ENCODE measurements around the gene CHST12. TPM values are rescaled to one million over a fixed set of nuclear protein-coding genes. Genes with fewer than 3 reads are reported as not detected.
"Not testable (repeated sequence)": the region's sequence is repeated elsewhere in the genome, so short reads cannot be mapped to it uniquely, and the experiment has no call there.

The CHST12 gene
- total RNA-seq, 2 experiments from 2014 or later: 3.9 to 43.4 TPM

DNA sequence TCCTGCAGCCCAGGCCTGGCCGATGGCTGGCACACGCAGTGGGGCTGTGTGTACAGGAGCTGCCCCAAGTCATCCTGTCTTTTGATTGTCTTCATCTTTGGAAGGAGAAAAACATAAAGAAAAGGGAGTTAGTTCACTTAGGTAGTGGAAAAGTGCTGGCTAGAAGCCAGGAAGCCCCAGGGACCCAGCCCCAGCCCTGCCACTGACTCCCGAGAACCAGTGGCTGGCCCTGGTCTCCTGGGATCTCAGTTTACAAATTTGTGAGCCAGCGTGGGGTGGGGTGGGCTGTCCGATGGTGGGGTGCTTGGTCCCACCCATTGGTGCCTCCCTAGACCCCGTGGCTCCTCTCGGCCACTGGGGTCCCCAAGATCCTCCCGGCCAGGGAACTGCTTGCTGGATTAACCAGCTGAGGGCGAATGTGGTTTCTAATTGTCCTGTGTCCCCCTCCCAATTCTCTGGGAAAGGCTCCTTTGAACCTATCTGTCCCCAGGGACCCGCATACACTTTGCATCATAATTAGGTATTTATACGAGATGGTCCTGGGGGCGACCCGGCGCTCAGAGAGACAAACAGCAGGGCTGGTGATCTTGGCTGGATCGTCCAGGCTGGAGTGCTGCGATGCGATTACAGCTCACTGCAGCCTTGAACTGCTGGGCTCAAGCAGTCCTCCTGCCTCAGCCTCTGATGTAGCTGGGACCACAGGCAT is 16.3 kb upstream of the CHST12 start:
- Histone ChIP-seq H3K4me3 (ENCODE audit: low read depth, low read length, poor library complexity, severe bottlenecking) (no peak overlapping the region), H3K27ac (ENCODE audit: low read depth, low read length, poor library complexity, severe bottlenecking) (no peak overlapping the region), H3K79me2 (ENCODE audit: insufficient read depth, low read depth, low read length) (no peaks in the 10 kb centered on the region), H4K20me1 (ENCODE audit: insufficient read depth, low read length) (no peaks in the 10 kb centered on the region), H3K9me3 (ENCODE audit: low read length) (no peaks in the 10 kb centered on the region), H3K9me2 (ENCODE audit: insufficient read depth, low read length) (no peaks in the 10 kb centered on the region), H3K36me3 (ENCODE audit: insufficient read depth, low read length) (peaks cover 33% of the 10 kb centered on the region), H3K4me2 (ENCODE audit: low read length) (no peak overlapping the region), H2AFZ (ENCODE audit: low read length) (no peak overlapping the region), H3K4me1 (ENCODE audit: insufficient read depth, low read length, poor library complexity, severe bottlenecking) (no peaks in the 10 kb centered on the region)
- no peak for DNase-seq (ENCODE audit: low spot score)
- BruUV-seq (replicated peaks): no TSS peak
- ChIA-PET CTCF (ENCODE audit: unreplicated experiment) (no interaction called here), POLR2A (interaction anchor here (0.6 kb wide), 2 partner anchors 25 to 37 kb away, joined by 3 read pairs; no protein-coding TSS in a partner anchor)
- intact Hi-C loops (cut with micrococcal nuclease; ENCODE audit: unreplicated experiment): no loop called here
- TF ChIP-seq, protein P1, sequence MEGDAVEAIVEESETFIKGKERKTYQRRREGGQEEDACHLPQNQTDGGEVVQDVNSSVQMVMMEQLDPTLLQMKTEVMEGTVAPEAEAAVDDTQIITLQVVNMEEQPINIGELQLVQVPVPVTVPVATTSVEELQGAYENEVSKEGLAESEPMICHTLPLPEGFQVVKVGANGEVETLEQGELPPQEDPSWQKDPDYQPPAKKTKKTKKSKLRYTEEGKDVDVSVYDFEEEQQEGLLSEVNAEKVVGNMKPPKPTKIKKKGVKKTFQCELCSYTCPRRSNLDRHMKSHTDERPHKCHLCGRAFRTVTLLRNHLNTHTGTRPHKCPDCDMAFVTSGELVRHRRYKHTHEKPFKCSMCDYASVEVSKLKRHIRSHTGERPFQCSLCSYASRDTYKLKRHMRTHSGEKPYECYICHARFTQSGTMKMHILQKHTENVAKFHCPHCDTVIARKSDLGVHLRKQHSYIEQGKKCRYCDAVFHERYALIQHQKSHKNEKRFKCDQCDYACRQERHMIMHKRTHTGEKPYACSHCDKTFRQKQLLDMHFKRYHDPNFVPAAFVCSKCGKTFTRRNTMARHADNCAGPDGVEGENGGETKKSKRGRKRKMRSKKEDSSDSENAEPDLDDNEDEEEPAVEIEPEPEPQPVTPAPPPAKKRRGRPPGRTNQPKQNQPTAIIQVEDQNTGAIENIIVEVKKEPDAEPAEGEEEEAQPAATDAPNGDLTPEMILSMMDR (conservative IDR thresholded peaks at IDR 0.05; ENCODE audit: low read length): no peak
- TF ChIP-seq EZH2phosphoT487 (IDR thresholded peaks at IDR 0.05; ENCODE audit: borderline replicate concordance, low read depth, low read length): no peak

DNA sequence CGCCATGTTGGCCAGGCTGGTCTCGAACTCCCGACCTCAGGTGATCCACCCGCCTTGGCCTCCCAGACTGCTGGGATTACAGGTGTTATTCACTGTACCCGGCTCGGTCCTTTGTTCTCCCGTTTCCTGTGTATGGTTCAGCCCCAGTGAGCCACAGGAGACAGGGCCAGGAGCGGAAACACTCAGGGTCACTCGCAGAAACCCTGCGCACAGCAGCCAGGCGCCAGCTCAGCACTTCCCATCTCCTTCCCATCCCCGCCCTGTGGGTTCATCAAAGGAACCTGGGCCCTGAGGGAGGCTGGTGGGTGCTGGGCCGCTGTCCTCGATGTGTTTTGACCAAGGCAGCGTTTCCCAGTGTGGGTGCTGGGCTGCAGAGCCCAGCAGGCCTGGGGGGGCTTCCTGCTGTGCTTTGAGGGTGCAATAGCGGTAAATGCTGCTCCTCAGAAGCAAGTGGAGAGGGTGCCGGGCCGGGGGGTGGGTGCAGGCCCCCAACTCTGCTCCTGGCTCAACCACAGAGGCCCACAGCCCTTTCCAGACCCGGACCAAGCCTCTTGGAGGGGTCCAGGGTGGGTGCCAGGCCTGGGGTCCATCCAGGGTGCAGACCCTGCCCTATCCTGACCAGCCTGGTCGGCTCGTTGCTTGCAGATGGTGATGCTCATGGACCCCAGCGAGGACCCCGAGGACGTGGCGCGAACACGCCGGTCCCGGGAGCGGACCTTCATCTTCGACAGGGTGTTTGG is 15.3 kb upstream of the CHST12 start:
- Histone ChIP-seq H3K4me3 (ENCODE audit: low read depth, low read length, poor library complexity, severe bottlenecking) (no peak overlapping the region), H4K20me1 (ENCODE audit: insufficient read depth, low read length) (no peaks in the 10 kb centered on the region), H2AFZ (ENCODE audit: low read length) (no peak overlapping the region), H3K9me2 (ENCODE audit: insufficient read depth, low read length) (no peaks in the 10 kb centered on the region), H3K4me2 (ENCODE audit: low read length) (no peak overlapping the region), H3K36me3 (ENCODE audit: insufficient read depth, low read length) (peaks cover 26% of the 10 kb centered on the region; the same call in 1 of the 2 replicates), H3K9me3 (ENCODE audit: low read length) (no peaks in the 10 kb centered on the region), H3K4me1 (ENCODE audit: insufficient read depth, low read length, poor library complexity, severe bottlenecking) (no peaks in the 10 kb centered on the region), H3K79me2 (ENCODE audit: insufficient read depth, low read depth, low read length) (no peaks in the 10 kb centered on the region), H3K27ac (ENCODE audit: low read depth, low read length, poor library complexity, severe bottlenecking) (no peak overlapping the region)
- no peak for DNase-seq (ENCODE audit: low spot score)
- intact Hi-C loops (cut with micrococcal nuclease; ENCODE audit: unreplicated experiment): no loop called here
- TF ChIP-seq, protein P1 (conservative IDR thresholded peaks at IDR 0.05; ENCODE audit: low read length): no peak
- no peak for TF ChIP-seq EZH2phosphoT487 (IDR thresholded peaks at IDR 0.05; ENCODE audit: borderline replicate concordance, low read depth, low read length)
- POLR2A ChIA-PET: interaction anchor here (0.6 kb wide), 2 partner anchors 24 to 38 kb away, joined by 3 read pairs; no protein-coding TSS in a partner anchor
- CTCF ChIA-PET (ENCODE audit: unreplicated experiment): no interaction called here
- BruUV-seq (replicated peaks): no TSS peak

DNA sequence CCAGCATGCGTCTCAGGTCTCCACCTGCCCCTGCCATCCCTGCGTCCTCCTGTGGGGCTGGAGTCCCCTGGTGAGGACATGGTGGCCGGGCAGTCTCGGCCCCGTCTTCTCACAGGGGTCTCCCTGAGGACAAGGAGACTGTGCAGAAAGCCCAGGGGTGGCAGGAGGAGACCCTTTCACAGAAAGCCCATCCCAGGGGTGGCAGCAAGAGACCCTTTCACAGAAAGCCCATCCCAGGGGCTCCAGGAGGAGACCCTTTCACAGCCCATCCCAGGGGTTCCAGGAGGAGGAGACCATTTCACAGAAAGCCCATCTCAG is 14.8 kb upstream of the CHST12 start:
- BruUV-seq (replicated peaks): no TSS peak
- Histone ChIP-seq H3K36me3 (ENCODE audit: insufficient read depth, low read length) (peaks cover 23% of the 10 kb centered on the region; the same call in 1 of the 2 replicates), H3K9me2 (ENCODE audit: insufficient read depth, low read length) (no peaks in the 10 kb centered on the region), H3K4me2 (ENCODE audit: low read length) (no peak overlapping the region), H3K4me1 (ENCODE audit: insufficient read depth, low read length, poor library complexity, severe bottlenecking) (no peaks in the 10 kb centered on the region), H3K9me3 (ENCODE audit: low read length) (no peaks in the 10 kb centered on the region), H3K27ac (ENCODE audit: low read depth, low read length, poor library complexity, severe bottlenecking) (no peak overlapping the region), H3K4me3 (ENCODE audit: low read depth, low read length, poor library complexity, severe bottlenecking) (no peak overlapping the region), H2AFZ (ENCODE audit: low read length) (no peak overlapping the region), H4K20me1 (ENCODE audit: insufficient read depth, low read length) (no peaks in the 10 kb centered on the region), H3K79me2 (ENCODE audit: insufficient read depth, low read depth, low read length) (no peaks in the 10 kb centered on the region)
- ChIA-PET POLR2A (no interaction called here), CTCF (ENCODE audit: unreplicated experiment) (no interaction called here)
- intact Hi-C loops (cut with micrococcal nuclease; ENCODE audit: unreplicated experiment): no loop called here
- TF ChIP-seq EZH2phosphoT487 (IDR thresholded peaks at IDR 0.05; ENCODE audit: borderline replicate concordance, low read depth, low read length): no peak
- TF ChIP-seq, protein P1 (conservative IDR thresholded peaks at IDR 0.05; ENCODE audit: low read length): no peak
- no peak for DNase-seq (ENCODE audit: low spot score)

DNA sequence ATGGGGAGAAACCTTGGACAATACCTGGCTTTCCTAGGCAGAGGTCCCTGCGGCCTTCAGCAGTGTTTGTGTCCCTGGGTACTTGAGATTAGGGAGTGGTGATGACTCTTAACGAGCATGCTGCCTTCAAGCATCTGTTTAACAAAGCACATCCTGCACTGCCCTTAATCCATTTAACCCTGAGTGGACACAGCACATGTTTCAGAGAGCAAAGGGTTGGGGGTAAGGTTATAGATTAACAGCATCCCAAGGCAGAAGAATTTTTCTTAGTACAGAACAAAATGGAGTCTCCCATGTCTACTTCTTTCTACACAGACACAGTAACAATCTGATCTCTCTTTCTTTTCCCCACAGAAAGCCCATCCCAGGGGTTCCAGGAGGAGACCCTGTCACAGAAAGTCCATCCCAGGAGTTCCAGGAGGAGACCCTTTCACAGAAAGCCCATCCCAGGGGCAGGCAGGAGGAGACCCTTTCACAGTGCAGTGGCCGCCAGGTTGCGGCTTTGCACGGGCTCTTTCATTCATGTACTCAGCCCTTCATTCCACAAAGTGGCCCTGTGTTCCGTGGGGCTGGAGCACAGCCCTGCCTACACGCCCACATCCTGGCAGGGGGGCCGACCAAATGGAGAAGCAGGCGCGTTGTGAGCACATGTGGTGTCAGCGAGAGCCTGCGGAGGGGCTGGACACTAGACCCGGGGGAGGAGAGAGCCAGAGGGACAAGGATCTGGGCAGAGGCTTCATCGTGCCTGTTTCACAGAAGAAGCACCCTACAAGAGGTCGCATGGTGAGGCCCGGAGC is 13.2 kb upstream of the CHST12 start:
- BruUV-seq (replicated peaks); H3K27ac ChIP-seq (ENCODE audit: low read depth, low read length, poor library complexity, severe bottlenecking); CTCF ChIA-PET (ENCODE audit: unreplicated experiment); H3K79me2 ChIP-seq (ENCODE audit: insufficient read depth, low read depth, low read length); H3K4me2 ChIP-seq (ENCODE audit: low read length); POLR2A ChIA-PET; H3K4me3 ChIP-seq (ENCODE audit: low read depth, low read length, poor library complexity, severe bottlenecking); H2AFZ ChIP-seq (ENCODE audit: low read length); H3K9me2 ChIP-seq (ENCODE audit: insufficient read depth, low read length); H4K20me1 ChIP-seq (ENCODE audit: insufficient read depth, low read length); DNase-seq (ENCODE audit: low spot score); H3K4me1 ChIP-seq (ENCODE audit: insufficient read depth, low read length, poor library complexity, severe bottlenecking); H3K9me3 ChIP-seq (ENCODE audit: low read length): not testable (repeated sequence)
- intact Hi-C loops (cut with micrococcal nuclease; ENCODE audit: unreplicated experiment): loop anchor here (5.0 kb wide), 1 partner anchor 77 kb away; no protein-coding TSS in a partner anchor
- H3K36me3 ChIP-seq (ENCODE audit: insufficient read depth, low read length): peaks cover 15% of the 10 kb centered on the region; the same call in 1 of the 2 replicates
